ENCODE data around the gene LRMDA.

- TF ChIP-seq POLR2A (IDR thresholded peaks at IDR 0.05), result no peak
- TF ChIP-seq POLR2AphosphoS5 (IDR thresholded peaks at IDR 0.05), result no peak
These were observed 505.4 kb downstream of the LRMDA start for GRCh38 chr10:75936841-75937240.

Data from sigmoid colon (tissue), 4 donors.